Nephron (organoid): ENCODE results near the gene ZBTB4.

ENCODE experiments used
- H3K27ac Mint-ChIP-seq, 3 experiments: 2 replicates each; pipeline ENCODE4 v1.8.0; 2020; ENCODE audit warnings: mixed read lengths in 3 of 3, mild to moderate bottlenecking in 2 of 3, moderate library complexity in 1 of 3
- H3K27me3 Mint-ChIP-seq: 2 replicates; pipeline ENCODE4 v1.8.0; 2021; ENCODE audit warnings: low read depth, mild to moderate bottlenecking, moderate library complexity, mixed read lengths
- H3K36me3 Mint-ChIP-seq: 2 replicates; pipeline ENCODE4 v1.8.0; 2020; ENCODE audit warnings: low read depth, mixed read lengths
- H3K4me1 Mint-ChIP-seq: 2 replicates; pipeline ENCODE4 v1.8.0; 2020; ENCODE audit warnings: mixed read lengths
- H3K4me3 Mint-ChIP-seq, 3 experiments: 2 replicates each; pipeline ENCODE4 v1.8.0; 2020; ENCODE audit warnings: mild to moderate bottlenecking in 3 of 3, mixed read lengths in 3 of 3, moderate library complexity in 2 of 3
- H3K9me3 Mint-ChIP-seq: 2 replicates; pipeline ENCODE4 v1.8.0; 2020; ENCODE audit warnings: mixed read lengths
- TF ChIP-seq, protein P1 (sequence below), 3 experiments: fragments of 200-600 bp; sonication (generic); IDR thresholded peaks; one replicate each; pipeline ENCODE4 v1.5.0; 2021; ENCODE audit warnings: antibody characterized with exemption in 3 of 3; ENCODE audit not compliant: unreplicated experiment in 3 of 3

Gene ZBTB4

DNA sequence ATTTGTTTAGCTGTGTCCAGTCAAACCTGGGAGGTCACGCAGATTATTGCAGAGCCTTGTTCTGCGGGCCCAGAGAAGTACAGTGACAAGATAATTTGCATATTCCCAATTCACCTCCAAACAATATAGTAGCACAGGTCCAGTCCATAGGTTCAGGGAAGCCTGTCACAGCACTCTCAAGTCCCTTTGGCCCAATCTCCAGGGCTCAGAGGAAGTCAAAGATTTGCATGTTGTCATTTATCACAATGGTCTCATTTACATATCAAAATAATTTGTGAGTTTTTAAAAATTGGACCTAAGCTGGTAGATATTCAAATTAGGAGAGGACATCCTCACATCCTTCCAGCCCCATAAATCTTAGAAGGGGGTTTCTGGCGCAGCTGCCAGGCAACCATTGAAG is 11.9 kb downstream of the ZBTB4 start:
- no peak overlapping the region for H3K4me3 Mint-ChIP-seq
- TF ChIP-seq, protein P1, sequence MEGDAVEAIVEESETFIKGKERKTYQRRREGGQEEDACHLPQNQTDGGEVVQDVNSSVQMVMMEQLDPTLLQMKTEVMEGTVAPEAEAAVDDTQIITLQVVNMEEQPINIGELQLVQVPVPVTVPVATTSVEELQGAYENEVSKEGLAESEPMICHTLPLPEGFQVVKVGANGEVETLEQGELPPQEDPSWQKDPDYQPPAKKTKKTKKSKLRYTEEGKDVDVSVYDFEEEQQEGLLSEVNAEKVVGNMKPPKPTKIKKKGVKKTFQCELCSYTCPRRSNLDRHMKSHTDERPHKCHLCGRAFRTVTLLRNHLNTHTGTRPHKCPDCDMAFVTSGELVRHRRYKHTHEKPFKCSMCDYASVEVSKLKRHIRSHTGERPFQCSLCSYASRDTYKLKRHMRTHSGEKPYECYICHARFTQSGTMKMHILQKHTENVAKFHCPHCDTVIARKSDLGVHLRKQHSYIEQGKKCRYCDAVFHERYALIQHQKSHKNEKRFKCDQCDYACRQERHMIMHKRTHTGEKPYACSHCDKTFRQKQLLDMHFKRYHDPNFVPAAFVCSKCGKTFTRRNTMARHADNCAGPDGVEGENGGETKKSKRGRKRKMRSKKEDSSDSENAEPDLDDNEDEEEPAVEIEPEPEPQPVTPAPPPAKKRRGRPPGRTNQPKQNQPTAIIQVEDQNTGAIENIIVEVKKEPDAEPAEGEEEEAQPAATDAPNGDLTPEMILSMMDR (IDR thresholded peaks at IDR 0.05; ENCODE audit: unreplicated experiment in 3 of 3) = no peak
- peaks cover 9% of the 10 kb centered on the region for H3K4me1 Mint-ChIP-seq
- peaks cover 20% of the 10 kb centered on the region for H3K36me3 Mint-ChIP-seq
- no peaks in the 10 kb centered on the region for H3K27me3 Mint-ChIP-seq
- H3K27ac Mint-ChIP-seq = peak overlapping the region in 2 of 3 experiments; percentile 33 to 35
- H3K9me3 Mint-ChIP-seq = no peaks in the 10 kb centered on the region

DNA sequence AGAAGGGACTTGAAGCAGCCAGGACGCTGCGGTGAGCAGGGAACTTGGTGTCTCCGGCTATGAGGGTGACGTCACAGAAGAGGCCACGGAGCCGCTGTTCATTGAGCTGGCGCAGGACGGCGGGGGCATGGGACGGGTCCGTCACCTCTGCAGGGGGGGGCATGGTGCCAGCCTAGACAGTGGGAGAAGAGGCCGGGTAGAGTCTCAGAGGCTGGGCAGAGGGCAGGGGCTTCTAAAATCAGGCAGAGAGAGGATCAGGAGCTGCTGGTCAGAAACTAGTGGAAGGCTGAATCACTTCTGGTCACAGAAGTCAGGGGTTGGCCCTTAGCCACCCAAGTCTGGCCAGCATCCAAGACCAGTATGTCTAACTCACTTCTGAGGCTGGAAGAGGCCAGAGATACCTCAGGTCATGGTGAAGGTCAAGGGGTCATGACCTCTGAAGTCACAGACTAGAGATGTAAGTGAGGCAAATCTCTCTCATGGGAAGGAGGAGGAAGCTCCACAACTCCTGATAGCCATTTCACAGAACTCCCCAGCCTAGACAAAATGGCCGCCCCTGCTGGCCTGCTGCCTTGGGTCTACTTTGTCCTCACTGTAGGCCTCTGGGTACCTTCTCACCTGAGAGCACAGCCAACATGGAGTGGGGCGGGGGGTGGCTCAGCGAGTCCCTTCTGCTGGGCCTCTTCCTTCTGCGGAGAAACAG is 12.6 kb downstream of the ZBTB4 start:
- TF ChIP-seq, protein P1 (IDR thresholded peaks at IDR 0.05; ENCODE audit: unreplicated experiment in 3 of 3) = no peak
- Mint-ChIP-seq H3K36me3 (peaks cover 20% of the 10 kb centered on the region), H3K4me3 (no peak overlapping the region), H3K4me1 (peaks cover 9% of the 10 kb centered on the region), H3K27ac (peak overlapping the region in 2 of 3 experiments; percentile 33 to 35), H3K27me3 (no peaks in the 10 kb centered on the region), H3K9me3 (no peaks in the 10 kb centered on the region)

GRCh38 chr17:7466318-7466638 is 13.2 kb downstream of the ZBTB4 start:
- Mint-ChIP-seq H3K9me3 (no peaks in the 10 kb centered on the region), H3K4me1 (peaks cover 11% of the 10 kb centered on the region), H3K27ac (no peak overlapping the region), H3K27me3 (peaks cover 2% of the 10 kb centered on the region), H3K36me3 (peaks cover 23% of the 10 kb centered on the region), H3K4me3 (no peak overlapping the region)
- TF ChIP-seq, protein P1 (IDR thresholded peaks at IDR 0.05; ENCODE audit: unreplicated experiment in 3 of 3) = no peak

GRCh38 chr17:7465597-7466275 is 13.7 kb downstream of the ZBTB4 start:
- Mint-ChIP-seq H3K4me1 (peaks cover 13% of the 10 kb centered on the region), H3K27ac (peak overlapping the region in 1 of 3 experiments; percentile 83), H3K9me3 (no peaks in the 10 kb centered on the region), H3K36me3 (peaks cover 26% of the 10 kb centered on the region), H3K4me3 (no peak overlapping the region), H3K27me3 (peaks cover 5% of the 10 kb centered on the region)
- TF ChIP-seq, protein P1 (IDR thresholded peaks at IDR 0.05; ENCODE audit: unreplicated experiment in 3 of 3) = no peak

GRCh38 chr17:7464081-7464480 is 15.3 kb downstream of the ZBTB4 start:
- H3K4me1 Mint-ChIP-seq = peaks cover 13% of the 10 kb centered on the region
- TF ChIP-seq, protein P1 (IDR thresholded peaks at IDR 0.05; ENCODE audit: unreplicated experiment in 3 of 3) = no peak

More at GRCh38 chr17:7464081-7464480, 15.3 kb downstream of the ZBTB4 start:
- Mint-ChIP-seq H3K36me3 (peaks cover 35% of the 10 kb centered on the region), H3K27me3 (peaks cover 5% of the 10 kb centered on the region), H3K4me3 (no peak overlapping the region), H3K27ac (no peak overlapping the region), H3K9me3 (no peaks in the 10 kb centered on the region)
